Measurements from ENCODE around the gene STARD7. TPM values are rescaled to one million over a fixed set of nuclear protein-coding genes. Genes with fewer than 3 reads are reported as not detected.

Gene STARD7
- total RNA-seq, 1 donor from 2014 or later = 158 TPM

DNA sequence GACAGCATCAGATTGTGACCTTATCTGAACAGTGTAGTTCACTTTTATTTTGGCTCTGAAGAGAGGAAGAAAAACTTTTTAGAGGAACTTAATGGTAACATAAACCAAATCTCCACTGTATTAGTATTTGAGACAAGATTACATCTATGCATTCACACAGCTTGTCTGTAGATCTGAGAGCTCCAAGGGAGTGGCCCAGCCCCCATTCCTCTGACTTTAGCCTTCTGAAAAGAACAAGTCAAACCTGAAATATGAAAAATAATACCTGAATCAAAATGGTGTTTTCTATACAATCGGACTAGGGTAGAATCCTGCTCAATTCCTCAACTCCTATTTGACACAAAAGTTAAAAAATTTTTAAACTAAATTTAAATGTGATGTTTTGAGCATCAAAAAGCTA lies 23.1 kb downstream of the STARD7 start:
- peaks cover 4% of the 10 kb centered on the region for H3K4me1 Mint-ChIP-seq
- no peak for DNase-seq
- H3K9me3 Mint-ChIP-seq = no peaks in the 10 kb centered on the region
- no peaks in the 10 kb centered on the region for H3K27me3 Mint-ChIP-seq
- intact Hi-C loops (cut with micrococcal nuclease) = no loop called here
- no peak overlapping the region for H3K4me3 Mint-ChIP-seq
- TF ChIP-seq, protein P1, sequence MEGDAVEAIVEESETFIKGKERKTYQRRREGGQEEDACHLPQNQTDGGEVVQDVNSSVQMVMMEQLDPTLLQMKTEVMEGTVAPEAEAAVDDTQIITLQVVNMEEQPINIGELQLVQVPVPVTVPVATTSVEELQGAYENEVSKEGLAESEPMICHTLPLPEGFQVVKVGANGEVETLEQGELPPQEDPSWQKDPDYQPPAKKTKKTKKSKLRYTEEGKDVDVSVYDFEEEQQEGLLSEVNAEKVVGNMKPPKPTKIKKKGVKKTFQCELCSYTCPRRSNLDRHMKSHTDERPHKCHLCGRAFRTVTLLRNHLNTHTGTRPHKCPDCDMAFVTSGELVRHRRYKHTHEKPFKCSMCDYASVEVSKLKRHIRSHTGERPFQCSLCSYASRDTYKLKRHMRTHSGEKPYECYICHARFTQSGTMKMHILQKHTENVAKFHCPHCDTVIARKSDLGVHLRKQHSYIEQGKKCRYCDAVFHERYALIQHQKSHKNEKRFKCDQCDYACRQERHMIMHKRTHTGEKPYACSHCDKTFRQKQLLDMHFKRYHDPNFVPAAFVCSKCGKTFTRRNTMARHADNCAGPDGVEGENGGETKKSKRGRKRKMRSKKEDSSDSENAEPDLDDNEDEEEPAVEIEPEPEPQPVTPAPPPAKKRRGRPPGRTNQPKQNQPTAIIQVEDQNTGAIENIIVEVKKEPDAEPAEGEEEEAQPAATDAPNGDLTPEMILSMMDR (IDR thresholded peaks at IDR 0.05) = no peak
- CTCF ChIA-PET = interaction anchor here (0.9 to 2.9 kb wide), 4 partner anchors 11 to 193 kb away, joined by 3 to 9 read pairs (median 3); no protein-coding TSS in a partner anchor
- POLR2A ChIA-PET = interaction anchor here (0.8 kb wide), 1 partner anchor 105 kb away, joined by 3 read pairs; no protein-coding TSS in a partner anchor
- peaks cover 55% of the 10 kb centered on the region for H3K36me3 Mint-ChIP-seq (ENCODE audit: low read depth)
- ATAC-seq (ENCODE audit: low read depth) = no peak
- H3K27ac Mint-ChIP-seq = no peak overlapping the region

DNA sequence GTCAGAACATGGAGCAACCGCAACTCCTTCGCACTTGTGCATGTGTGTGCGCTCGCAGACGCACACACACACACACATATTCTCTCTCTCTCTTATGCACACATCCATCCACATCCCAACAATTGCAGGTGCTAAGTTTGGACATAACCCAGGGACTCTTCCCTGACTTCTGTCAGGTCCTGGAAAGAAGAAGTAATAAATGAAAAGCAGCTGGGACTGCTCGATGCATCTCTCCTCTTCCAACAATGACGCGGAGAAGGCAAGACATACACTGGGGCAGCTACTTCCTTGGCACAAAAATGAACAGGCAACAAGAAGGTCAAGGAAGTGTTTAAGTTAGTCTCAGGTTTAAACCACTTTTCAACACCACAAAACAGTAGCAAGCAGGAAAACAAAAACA lies 23.6 kb downstream of the STARD7 start:
- Mint-ChIP-seq H3K27ac (no peak overlapping the region), H3K27me3 (no peaks in the 10 kb centered on the region), H3K4me1 (peaks cover 4% of the 10 kb centered on the region), H3K9me3 (no peaks in the 10 kb centered on the region), H3K36me3 (ENCODE audit: low read depth) (peaks cover 55% of the 10 kb centered on the region), H3K4me3 (no peak overlapping the region)
- DNase-seq = no peak
- ChIA-PET CTCF (interaction anchor here (1.1 to 1.2 kb wide), 2 partner anchors 11 to 13 kb away, joined by 3 read pairs; no protein-coding TSS in a partner anchor), POLR2A (no interaction called here)
- TF ChIP-seq, protein P1 (IDR thresholded peaks at IDR 0.05) = no peak
- ATAC-seq (ENCODE audit: low read depth) = no peak
- intact Hi-C loops (cut with micrococcal nuclease) = no loop called here

DNA sequence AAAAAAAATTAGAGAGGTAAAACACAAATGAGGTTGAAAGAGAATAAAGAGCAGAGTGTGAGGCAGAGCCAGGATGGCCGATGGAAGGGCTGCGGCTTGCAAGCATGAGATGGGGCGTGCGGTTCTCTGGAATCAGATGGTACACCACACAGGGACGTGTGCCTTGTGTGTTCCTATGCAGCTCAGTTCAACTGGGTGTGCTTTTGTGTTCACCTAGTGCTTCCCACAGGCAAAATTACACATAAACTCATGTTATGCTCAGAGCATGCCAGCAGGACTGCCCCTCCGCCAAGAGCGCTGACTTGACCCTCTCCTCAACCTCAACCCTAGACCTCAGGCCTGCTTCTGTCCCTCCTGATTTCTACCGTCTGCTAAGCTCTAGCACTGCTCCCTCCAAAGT lies 24.4 kb downstream of the STARD7 start:
- CTCF ChIA-PET = interaction anchor here (1.2 kb wide), 1 partner anchor 10 kb away, joined by 3 read pairs; no protein-coding TSS in a partner anchor
- POLR2A ChIA-PET = no interaction called here
- H3K4me3 Mint-ChIP-seq = no peak overlapping the region
- no peaks in the 10 kb centered on the region for H3K9me3 Mint-ChIP-seq
- peaks cover 50% of the 10 kb centered on the region for H3K36me3 Mint-ChIP-seq (ENCODE audit: low read depth)
- peaks cover 4% of the 10 kb centered on the region for H3K4me1 Mint-ChIP-seq
- ATAC-seq (ENCODE audit: low read depth) (no peak), DNase-seq (no peak)
- no peaks in the 10 kb centered on the region for H3K27me3 Mint-ChIP-seq
- intact Hi-C loops (cut with micrococcal nuclease) = no loop called here
- no peak overlapping the region for H3K27ac Mint-ChIP-seq
- TF ChIP-seq, protein P1 (IDR thresholded peaks at IDR 0.05) = no peak

DNA sequence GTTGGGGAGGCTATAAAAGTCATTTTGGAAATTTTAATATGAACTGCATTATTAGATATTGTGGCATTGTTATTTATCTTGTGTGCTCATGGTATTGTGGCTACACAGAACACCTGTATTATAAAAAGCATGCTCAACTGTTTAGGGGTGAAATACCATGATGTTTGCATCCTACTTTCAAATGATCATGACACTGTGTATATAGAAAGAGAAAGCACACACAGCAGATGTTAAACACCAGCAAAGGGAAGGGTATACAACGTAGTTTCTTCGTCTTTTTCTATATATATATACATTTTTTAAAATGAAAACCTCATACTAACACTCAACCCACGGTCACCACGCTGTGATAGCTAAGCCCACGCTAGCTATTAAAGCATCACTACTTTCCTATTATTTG lies 27.1 kb downstream of the STARD7 start:
- Mint-ChIP-seq H3K4me3 (no peak overlapping the region), H3K27me3 (no peaks in the 10 kb centered on the region), H3K4me1 (peaks cover 2% of the 10 kb centered on the region), H3K9me3 (no peaks in the 10 kb centered on the region), H3K36me3 (ENCODE audit: low read depth) (peaks cover 33% of the 10 kb centered on the region), H3K27ac (no peak overlapping the region)
- DNase-seq (no peak), ATAC-seq (ENCODE audit: low read depth) (no peak)
- ChIA-PET CTCF (interaction anchor here (1.5 to 3.3 kb wide), 2 partner anchors 42 to 52 kb away, joined by 3 to 10 read pairs; no protein-coding TSS in a partner anchor), POLR2A (interaction anchor here (0.9 to 1.3 kb wide), 2 partner anchors 19 to 34 kb away, joined by 5 to 7 read pairs; no protein-coding TSS in a partner anchor)
- intact Hi-C loops (cut with micrococcal nuclease) = no loop called here
- TF ChIP-seq, protein P1 (IDR thresholded peaks at IDR 0.05) = no peak

DNA sequence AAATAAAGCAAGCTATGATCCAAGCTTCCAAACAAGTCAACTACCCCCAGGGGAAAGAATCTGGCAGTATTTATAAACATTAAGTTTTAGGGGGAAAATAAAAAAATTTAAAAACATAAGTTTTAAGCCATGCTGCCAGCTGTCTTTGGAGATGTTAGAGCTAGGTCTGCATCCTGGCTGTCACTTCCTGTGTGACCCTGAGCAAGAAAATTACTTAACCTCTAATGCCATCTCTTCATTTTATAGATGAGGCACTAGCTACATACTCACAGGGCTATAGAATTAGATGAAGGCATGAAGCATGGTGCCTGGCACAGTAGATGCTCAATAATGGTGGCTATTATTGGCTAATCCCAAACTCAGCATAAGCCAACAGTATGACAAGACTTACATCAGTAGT lies 28.1 kb downstream of the STARD7 start:
- TF ChIP-seq, protein P1 (IDR thresholded peaks at IDR 0.05) = no peak
- intact Hi-C loops (cut with micrococcal nuclease) = no loop called here
- Mint-ChIP-seq H3K4me1 (peaks cover 2% of the 10 kb centered on the region), H3K27ac (no peak overlapping the region), H3K9me3 (no peaks in the 10 kb centered on the region), H3K4me3 (no peak overlapping the region), H3K36me3 (ENCODE audit: low read depth) (peaks cover 23% of the 10 kb centered on the region), H3K27me3 (no peaks in the 10 kb centered on the region)
- no peak for ATAC-seq (ENCODE audit: low read depth)
- CTCF ChIA-PET = interaction anchor here (0.8 to 3.3 kb wide), 4 partner anchors 41 to 166 kb away, joined by 3 to 10 read pairs (median 3); no protein-coding TSS in a partner anchor
- POLR2A ChIA-PET = interaction anchor here (0.9 to 1.1 kb wide), 2 partner anchors 27 to 33 kb away, joined by 3 to 5 read pairs; no protein-coding TSS in a partner anchor
- no peak for DNase-seq

Data from activated B cell treated with CpG ODN at 0.5 μM for 24 hours (primary cell).